ENCODE results near the gene GBA3. TPM values are rescaled to one million over a fixed set of nuclear protein-coding genes. Genes with fewer than 3 reads are reported as not detected.

The GBA3 gene
- not detected in 2 replicates for total RNA-seq

GRCh38 chr4:22692736-22693135 is at the start of gene GBA3:
TSS of gene GBA3 (plus strand) at chr4:22692937.

Other genes with a start within 250 kb of the GBA3 start
- gene ADGRA3, start 176.9 kb upstream of the GBA3 start, total RNA-seq, result 15.7 and 23.8 TPM in 2 replicates

Data from vein endothelial cell (primary cell).